ENCODE data around the gene TAPBP. TPM values are rescaled to one million over a fixed set of nuclear protein-coding genes. Genes with fewer than 3 reads are reported as not detected.

Gene TAPBP
- total and polyA plus RNA-seq, 9 of the 15 experiments (the other 6 are each of a cell fraction or from before 2014, with no cell fraction given) = 5.6 to 74.0 (median 22.3) TPM

DNA sequence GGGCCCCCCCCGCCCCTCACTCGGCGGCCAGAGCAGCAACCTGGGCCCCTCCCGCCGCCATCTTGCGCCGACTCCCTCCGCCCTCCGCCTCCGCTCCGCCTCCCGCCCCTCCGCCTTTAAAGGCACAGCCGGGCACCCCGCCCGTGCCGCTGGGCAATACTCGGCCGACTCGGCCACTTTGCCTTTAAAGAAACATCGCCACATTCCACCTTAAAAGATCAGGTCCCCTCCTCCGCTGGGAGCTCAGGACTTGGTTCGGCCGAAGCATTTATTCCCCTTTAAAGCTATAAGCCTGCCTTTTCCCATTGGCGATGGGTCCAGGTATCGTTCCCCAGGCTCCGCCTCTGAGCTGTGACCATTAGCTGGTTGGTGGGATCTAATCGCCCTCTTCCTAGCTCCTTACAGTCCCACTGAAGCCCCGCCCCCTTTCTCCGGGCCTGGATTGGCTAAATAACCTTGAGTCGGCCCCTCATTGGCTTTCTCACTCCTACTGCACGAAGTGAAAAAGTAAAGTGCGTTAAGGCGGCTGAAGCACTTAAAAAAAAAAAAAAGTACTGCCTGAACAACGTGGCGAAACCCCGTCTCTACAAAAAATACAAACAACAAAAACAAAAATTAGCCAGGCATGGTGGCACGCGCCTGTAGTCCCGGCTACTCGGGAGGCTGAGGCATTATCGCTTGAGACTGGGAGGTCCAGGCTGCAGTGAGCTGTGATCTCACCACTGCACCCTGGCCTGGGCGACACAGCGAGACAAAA, 4.0 kb upstream of the TAPBP start, which contains the start of gene ZBTB22 (continued):
- TF ChIP-seq CXXC5 (CRISPR knock-in tag; IDR thresholded peaks at IDR 0.05) (peak; percentile 54), ZNF212 (CRISPR knock-in tag; IDR thresholded peaks at IDR 0.05) (peak; percentile 50; the same call in 1 of the 2 replicates), TARDBP (IDR thresholded peaks at IDR 0.05) (no peak), TOE1 (IDR thresholded peaks at IDR 0.05; ENCODE audit: borderline replicate concordance) (peak; percentile 95), TOE1 (CRISPR knock-in tag; IDR thresholded peaks at IDR 0.05; ENCODE audit: borderline replicate concordance, low read depth) (no peak), MBD2 (IDR thresholded peaks at IDR 0.05; ENCODE audit: borderline replicate concordance, low read depth) (peak; percentile 59; the same call in 1 of the 2 replicates), POLR3G (IDR thresholded peaks at IDR 0.05; ENCODE audit: extremely low read depth, insufficient read length, insufficient replicate concordance) (no peak), RBM25 (IDR thresholded peaks at IDR 0.05; ENCODE audit: low read depth, low read length, severe bottlenecking) (peak; percentile 13), LEF1 (IDR thresholded peaks at IDR 0.05) (peak; percentile 43; the same call in 1 of the 2 replicates), ARNT (IDR thresholded peaks at IDR 0.05) (peak; percentile 63 to 91; a peak in 2 of 4 replicates), KAT7 (CRISPR knock-in tag; IDR thresholded peaks at IDR 0.05; ENCODE audit: borderline replicate concordance) (peak; percentile 54; the same call in 1 of the 2 replicates), ZNF347 (CRISPR knock-in tag; IDR thresholded peaks at IDR 0.05; ENCODE audit: low read depth) (no peak), SNIP1 (IDR thresholded peaks at IDR 0.05; ENCODE audit: low read depth) (peak; percentile 22; the same call in 1 of the 2 replicates), VEZF1 (CRISPR knock-in tag; IDR thresholded peaks at IDR 0.05) (peak; percentile 93), ZNF584 (CRISPR knock-in tag; IDR thresholded peaks at IDR 0.05; ENCODE audit: low read depth) (no peak), ZNF79 (CRISPR knock-in tag; IDR thresholded peaks at IDR 0.05; ENCODE audit: low read depth) (no peak)
- TF ChIP-seq, protein P1, sequence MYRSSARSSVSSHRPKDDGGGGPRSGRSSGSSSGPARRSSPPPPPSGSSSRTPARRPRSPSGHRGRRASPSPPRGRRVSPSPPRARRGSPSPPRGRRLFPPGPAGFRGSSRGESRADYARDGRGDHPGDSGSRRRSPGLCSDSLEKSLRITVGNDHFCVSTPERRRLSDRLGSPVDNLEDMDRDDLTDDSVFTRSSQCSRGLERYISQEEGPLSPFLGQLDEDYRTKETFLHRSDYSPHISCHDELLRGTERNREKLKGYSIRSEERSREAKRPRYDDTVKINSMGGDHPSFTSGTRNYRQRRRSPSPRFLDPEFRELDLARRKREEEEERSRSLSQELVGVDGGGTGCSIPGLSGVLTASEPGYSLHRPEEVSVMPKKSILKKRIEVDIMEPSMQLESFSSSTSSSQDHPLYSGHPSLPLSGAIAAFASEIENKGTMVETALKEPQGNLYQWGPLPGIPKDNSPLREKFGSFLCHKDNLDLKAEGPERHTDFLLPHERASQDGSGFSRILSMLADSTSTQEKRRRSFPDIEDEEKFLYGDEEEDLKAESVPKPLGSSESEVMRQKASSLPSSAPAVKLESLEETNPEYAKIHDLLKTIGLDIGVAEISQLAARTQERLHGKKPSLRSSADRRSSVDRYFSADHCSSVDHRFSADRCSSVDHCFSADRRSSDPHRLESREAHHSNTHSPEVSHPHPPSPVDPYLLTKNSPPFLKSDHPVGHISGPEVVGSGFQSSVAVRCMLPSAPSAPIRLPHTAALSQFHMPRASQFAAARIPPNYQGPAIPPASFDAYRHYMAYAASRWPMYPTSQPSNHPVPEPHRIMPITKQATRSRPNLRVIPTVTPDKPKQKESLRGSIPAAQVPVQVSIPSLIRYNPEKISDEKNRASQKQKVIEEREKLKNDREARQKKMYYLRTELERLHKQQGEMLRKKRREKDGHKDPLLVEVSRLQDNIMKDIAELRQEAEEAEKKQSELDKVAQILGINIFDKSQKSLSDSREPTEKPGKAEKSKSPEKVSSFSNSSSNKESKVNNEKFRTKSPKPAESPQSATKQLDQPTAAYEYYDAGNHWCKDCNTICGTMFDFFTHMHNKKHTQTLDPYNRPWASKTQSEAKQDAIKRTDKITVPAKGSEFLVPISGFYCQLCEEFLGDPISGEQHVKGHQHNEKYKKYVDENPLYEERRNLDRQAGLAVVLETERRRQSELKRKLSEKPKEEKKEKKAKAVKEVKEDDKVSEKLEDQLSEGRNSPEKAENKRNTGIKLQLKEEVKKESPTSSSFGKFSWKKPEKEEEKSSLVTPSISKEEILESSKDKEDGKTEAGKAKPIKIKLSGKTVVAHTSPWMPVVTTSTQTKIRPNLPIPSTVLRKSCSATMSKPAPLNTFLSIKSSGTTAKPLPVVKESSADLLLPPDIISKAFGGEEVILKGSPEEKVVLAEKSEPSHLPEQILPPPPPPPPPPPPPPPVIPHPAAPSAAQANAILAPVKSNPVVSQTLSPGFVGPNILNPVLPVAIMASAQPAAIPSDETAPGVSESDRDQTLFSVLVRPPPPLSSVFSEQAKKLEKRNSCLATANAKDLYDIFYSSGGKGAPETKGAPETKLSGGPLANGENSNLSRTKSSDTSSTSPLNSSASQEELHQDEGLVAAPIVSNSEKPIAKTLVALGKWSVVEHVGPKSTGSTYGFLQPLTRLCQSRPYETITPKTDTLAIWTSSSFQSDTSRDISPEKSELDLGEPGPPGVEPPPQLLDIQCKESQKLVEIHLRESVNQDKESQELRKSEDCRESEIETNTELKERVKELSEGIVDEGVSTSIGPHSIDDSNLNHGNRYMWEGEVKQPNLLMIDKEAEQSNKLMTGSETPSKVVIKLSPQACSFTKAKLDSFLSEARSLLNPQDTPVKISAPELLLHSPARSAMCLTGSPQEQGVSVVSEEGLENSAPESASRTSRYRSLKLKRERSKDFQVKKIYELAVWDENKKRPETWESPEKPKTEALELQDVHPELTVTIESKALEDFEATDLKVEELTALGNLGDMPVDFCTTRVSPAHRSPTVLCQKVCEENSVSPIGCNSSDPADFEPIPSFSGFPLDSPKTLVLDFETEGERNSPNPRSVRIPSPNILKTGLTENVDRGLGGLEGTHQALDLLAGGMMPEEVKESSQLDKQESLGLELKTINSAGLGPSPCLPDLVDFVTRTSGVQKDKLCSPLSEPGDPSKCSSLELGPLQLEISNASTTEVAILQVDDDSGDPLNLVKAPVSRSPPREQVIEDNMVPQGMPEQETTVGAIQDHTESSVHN (IDR thresholded peaks at IDR 0.05; ENCODE audit: borderline replicate concordance in 1 of 2, low read depth in 1 of 2) = 0 out of 4 replicates have a peak, but pooled peaks of 1 of the 2 experiments have one; percentile 41

Data from K562 (cell line).